Measurements from ENCODE around the gene CPED1.

- TF ChIP-seq CTCF (IDR thresholded peaks at IDR 0.05; ENCODE audit: low read length) (no peak), EZH2phosphoT487 (IDR thresholded peaks at IDR 0.05; ENCODE audit: low read length) (no peak)
These were observed 130.5 kb downstream of the CPED1 start for GRCh38 chr7:121119047-121119446.
